ENCODE results near the gene SHISA6. TPM values are rescaled to one million over a fixed set of nuclear protein-coding genes. Genes with fewer than 3 reads are reported as not detected.

SHISA6 gene
- total RNA-seq, 4 donors from 2014 or later, result 0.51 to 1.9 (median 1.1) TPM

- TF ChIP-seq CTCF (IDR thresholded peaks at IDR 0.05; ENCODE audit: low read depth), result no peak
Measured at GRCh38 chr17:11461993-11462548, 221.1 kb downstream of the SHISA6 start.

- no peak for TF ChIP-seq CTCF (IDR thresholded peaks at IDR 0.05; ENCODE audit: low read depth)
Measured at GRCh38 chr17:11467639-11468038, 226.6 kb downstream of the SHISA6 start.

GRCh38 chr17:11485336-11486100 is 244.5 kb downstream of the SHISA6 start:
- TF ChIP-seq CTCF (IDR thresholded peaks at IDR 0.05; ENCODE audit: low read depth), result no peak

- TF ChIP-seq CTCF (IDR thresholded peaks at IDR 0.05; ENCODE audit: low read depth), result no peak
Measured at GRCh38 chr17:11486101-11486867, 245.3 kb downstream of the SHISA6 start.

GRCh38 chr17:11486868-11487310 is 245.9 kb downstream of the SHISA6 start:
- TF ChIP-seq CTCF (IDR thresholded peaks at IDR 0.05; ENCODE audit: low read depth), result no peak

- TF ChIP-seq CTCF (IDR thresholded peaks at IDR 0.05; ENCODE audit: low read depth), result no peak
Measured at GRCh38 chr17:11487469-11487868, 246.5 kb downstream of the SHISA6 start.

GRCh38 chr17:11488407-11488806 is 247.4 kb downstream of the SHISA6 start:
- TF ChIP-seq CTCF (IDR thresholded peaks at IDR 0.05; ENCODE audit: low read depth), result no peak

All from subcutaneous adipose tissue (tissue), 4 donors.